Upper lobe of left lung (tissue), 6 donors: ENCODE results near the gene SLC39A13. TPM values are rescaled to one million over a fixed set of nuclear protein-coding genes. Genes with fewer than 3 reads are reported as not detected.

Experiments used
- ATAC-seq, 2 donors: fragments of 200-7000 bp; cut with Tn5 transposase; one replicate each; pipeline ENCODE4 v1.9.1; 2022; ENCODE audit warnings: mild to moderate bottlenecking in 2 of 2, moderate library complexity in 2 of 2; ENCODE audit not compliant: low FRiP score in 2 of 2
- DNase-seq, 2 donors: peaks; one replicate each; pipeline ENCODE4 v3.0.0-alpha.2; 2019 to 2020
- H3K27ac ChIP-seq, 4 donors: fragments of 200-600 bp; sonication (generic); one replicate each; pipeline ENCODE4 v1.5.1; 2016 to 2019
- H3K27me3 ChIP-seq, 4 donors: fragments of 200-600 bp; sonication (generic); one replicate each; pipeline ENCODE4 v1.5.1; 2017 to 2019
- H3K36me3 ChIP-seq, 4 donors: fragments of 200-600 bp; sonication (generic); one replicate each; pipeline ENCODE4 v1.5.1; 2016 to 2019
- H3K4me1 ChIP-seq, 4 donors: fragments of 200-600 bp; sonication (generic); one replicate each; pipeline ENCODE4 v1.5.1; 2018 to 2019
- H3K4me3 ChIP-seq, 4 donors: fragments of 200-600 bp; sonication (generic); one replicate each; pipeline ENCODE4 v1.5.1; 2017 to 2019; ENCODE audit warnings: mild to moderate bottlenecking in 2 of 4, moderate library complexity in 1 of 4
- H3K9me3 ChIP-seq, 4 donors: fragments of 200-600 bp; sonication (generic); one replicate each; pipeline ENCODE4 v1.5.1; 2018 to 2019
- EP300 ChIP-seq, 4 donors: sonication (generic); formaldehyde crosslinking; IDR thresholded peaks; one replicate each; pipeline ENCODE4 v1.5.1; 2017; ENCODE audit warnings: antibody characterized with exemption in 4 of 4, control low read depth in 2 of 4
- POLR2A ChIP-seq, 4 donors: fragments of 450-650 bp; IDR thresholded peaks; one replicate each; pipeline ENCODE4 v1.5.1; 2016 to 2017; ENCODE audit warnings: antibody characterized with exemption in 4 of 4, mild to moderate bottlenecking in 2 of 4
- POLR2AphosphoS5 ChIP-seq, 2 donors: sonication (generic); formaldehyde crosslinking; IDR thresholded peaks; one replicate each; pipeline ENCODE4 v1.5.1; 2017; ENCODE audit warnings: antibody characterized with exemption in 2 of 2
- WGBS, 2 donors: methylation state at CpG; one replicate each; pipeline ENCODE4 v1.1.5; 2017 to 2018; 5-methylcytosine and 5-hydroxymethylcytosine counted together
- total RNA-seq, 6 donors: library from RNA; depleted of rRNA in 4 of 6; stranded (reverse); fragments of >200 nt in 4 of 6; gene quantifications; one replicate each; pipeline versions ENCODE4 v1.1.0 to v1.2.1, GENCODE V29; 2016 to 2021
- TF ChIP-seq, protein P1 (sequence below), 6 experiments: fragments of 450-650 bp in 4 of 6; fragments of 200-600 bp in 2 of 6; sonication (generic) in 2 of 6; IDR thresholded peaks; one replicate each; pipeline ENCODE4 v1.5.1; 2016 to 2019; ENCODE audit warnings: antibody characterized with exemption in 6 of 6
- donor health status: DM: no; HTN: no; CAD: no; lungs with moderate emphysema.
- donor health status: DM: no; HTN: yes; CAD: no; lungs with severe emphysema.

SLC39A13 gene
- total RNA-seq, 6 donors from 2014 or later = 47.9 to 98.8 (median 62.8) TPM

GRCh38 chr11:47391711-47392432 lies 16.5 kb upstream of the SLC39A13 start:
- Histone ChIP-seq H3K27ac (peak overlapping the region; percentile 94 to 97 (median 95)), H3K4me3 (no peak overlapping the region), H3K9me3 (no peaks in the 10 kb centered on the region), H3K36me3 (no peaks in the 10 kb centered on the region), H3K4me1 (peaks cover 20 to 43% (median 41%) of the 10 kb centered on the region in 4 donors), H3K27me3 (no peaks in the 10 kb centered on the region)
- TF ChIP-seq POLR2AphosphoS5 (IDR thresholded peaks at IDR 0.05) = no peak
- TF ChIP-seq POLR2A (IDR thresholded peaks at IDR 0.05) = no peak
- TF ChIP-seq, protein P1, sequence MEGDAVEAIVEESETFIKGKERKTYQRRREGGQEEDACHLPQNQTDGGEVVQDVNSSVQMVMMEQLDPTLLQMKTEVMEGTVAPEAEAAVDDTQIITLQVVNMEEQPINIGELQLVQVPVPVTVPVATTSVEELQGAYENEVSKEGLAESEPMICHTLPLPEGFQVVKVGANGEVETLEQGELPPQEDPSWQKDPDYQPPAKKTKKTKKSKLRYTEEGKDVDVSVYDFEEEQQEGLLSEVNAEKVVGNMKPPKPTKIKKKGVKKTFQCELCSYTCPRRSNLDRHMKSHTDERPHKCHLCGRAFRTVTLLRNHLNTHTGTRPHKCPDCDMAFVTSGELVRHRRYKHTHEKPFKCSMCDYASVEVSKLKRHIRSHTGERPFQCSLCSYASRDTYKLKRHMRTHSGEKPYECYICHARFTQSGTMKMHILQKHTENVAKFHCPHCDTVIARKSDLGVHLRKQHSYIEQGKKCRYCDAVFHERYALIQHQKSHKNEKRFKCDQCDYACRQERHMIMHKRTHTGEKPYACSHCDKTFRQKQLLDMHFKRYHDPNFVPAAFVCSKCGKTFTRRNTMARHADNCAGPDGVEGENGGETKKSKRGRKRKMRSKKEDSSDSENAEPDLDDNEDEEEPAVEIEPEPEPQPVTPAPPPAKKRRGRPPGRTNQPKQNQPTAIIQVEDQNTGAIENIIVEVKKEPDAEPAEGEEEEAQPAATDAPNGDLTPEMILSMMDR (IDR thresholded peaks at IDR 0.05) = no peak
- no peak for TF ChIP-seq EP300 (IDR thresholded peaks at IDR 0.05)
- WGBS, 2 donors = 82 to 85% methylated on average over 10 to 16 of the region's 16 CpGs
- no peak for DNase-seq
- no peak for ATAC-seq

- ATAC-seq (no peak), DNase-seq (no peak)
- TF ChIP-seq, protein P1 (IDR thresholded peaks at IDR 0.05) = no peak
- no peak for TF ChIP-seq POLR2AphosphoS5 (IDR thresholded peaks at IDR 0.05)
- no peak for TF ChIP-seq POLR2A (IDR thresholded peaks at IDR 0.05)
- TF ChIP-seq EP300 (IDR thresholded peaks at IDR 0.05) = no peak
- Histone ChIP-seq H3K27ac (peak overlapping the region; percentile 94 to 97 (median 95)), H3K36me3 (no peaks in the 10 kb centered on the region), H3K27me3 (no peaks in the 10 kb centered on the region), H3K9me3 (no peaks in the 10 kb centered on the region), H3K4me3 (no peak overlapping the region), H3K4me1 (peaks cover 20 to 43% (median 41%) of the 10 kb centered on the region in 4 donors)
- WGBS, 2 donors = 67 to 76% methylated on average over 8 to 14 of the region's 14 CpGs
Measured at GRCh38 chr11:47392546-47393162, 15.7 kb upstream of the SLC39A13 start.

DNA sequence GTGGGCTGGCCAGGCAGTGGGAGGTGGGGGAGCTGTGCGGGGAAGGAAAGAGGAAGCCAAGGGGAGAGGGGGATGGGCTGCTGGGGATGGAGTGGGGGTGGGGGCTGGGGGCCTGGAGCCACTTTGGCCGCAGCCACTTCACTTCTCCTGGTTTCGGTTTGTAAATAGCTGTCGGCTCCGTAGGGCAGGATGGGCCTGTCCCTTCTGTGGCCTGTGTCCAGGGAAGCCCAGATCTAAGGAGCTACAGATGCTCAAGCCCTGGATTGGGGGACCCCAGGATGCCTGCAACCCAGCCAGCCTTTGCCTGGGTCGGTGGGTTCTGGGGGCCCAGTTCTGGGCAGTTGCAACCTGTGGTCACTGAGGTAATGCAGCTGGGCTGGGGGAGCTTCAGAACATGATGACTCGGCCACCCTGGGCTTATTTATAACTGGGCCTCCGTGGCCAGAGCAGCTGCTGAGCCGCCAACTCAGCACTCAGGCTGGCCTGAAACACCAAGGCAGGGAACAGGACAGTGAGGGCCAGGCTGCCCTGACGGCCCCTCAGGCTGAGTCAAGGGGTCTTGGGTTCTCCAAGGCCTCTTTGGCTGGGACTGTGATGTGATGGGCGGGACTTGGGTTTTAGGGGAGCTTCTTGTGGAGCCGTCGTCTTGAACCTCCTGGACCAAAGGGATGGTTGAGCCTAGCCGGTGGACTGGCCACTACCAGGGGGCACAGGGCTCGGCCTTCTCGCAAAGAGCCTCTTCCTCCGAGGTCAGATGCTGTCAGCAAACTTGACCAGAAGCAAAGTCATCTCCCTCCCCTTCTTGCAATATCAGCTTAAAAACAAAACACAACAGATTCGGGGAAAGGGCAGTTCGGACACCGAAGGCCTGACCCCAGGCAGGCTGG lies 15.0 kb upstream of the SLC39A13 start:
- DNase-seq (peak; percentile 64 to 68), ATAC-seq (peak; percentile 26 to 42)
- Histone ChIP-seq H3K36me3 (no peaks in the 10 kb centered on the region), H3K27me3 (no peaks in the 10 kb centered on the region), H3K27ac (peak overlapping the region; percentile 94 to 97 (median 95)), H3K4me3 (no peak overlapping the region), H3K9me3 (no peaks in the 10 kb centered on the region), H3K4me1 (peaks cover 20 to 43% (median 41%) of the 10 kb centered on the region in 4 donors)
- 20 to 50% methylated on average over 5 to 20 of the region's 20 CpGs for WGBS, 2 donors
- TF ChIP-seq EP300 (IDR thresholded peaks at IDR 0.05) (no peak), POLR2AphosphoS5 (IDR thresholded peaks at IDR 0.05) (no peak), POLR2A (IDR thresholded peaks at IDR 0.05) (peak in 1 of 4 donors; percentile 16)
- TF ChIP-seq, protein P1 (IDR thresholded peaks at IDR 0.05) = no peak

DNA sequence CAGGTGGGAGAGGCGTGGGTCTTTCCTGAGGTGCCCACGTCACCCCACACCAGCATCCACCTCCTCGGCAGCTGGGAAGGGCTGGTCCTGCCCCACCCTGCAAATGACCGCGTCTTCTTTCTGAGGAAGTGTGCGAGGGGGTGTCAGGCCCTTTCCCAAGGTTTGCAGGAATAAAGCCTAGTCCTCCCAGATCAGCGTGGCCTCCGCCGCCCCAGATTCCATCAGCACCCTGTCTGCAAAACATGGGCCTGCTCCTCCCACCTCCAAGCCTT lies 14.4 kb upstream of the SLC39A13 start:
- Histone ChIP-seq H3K27ac (peak overlapping the region; percentile 94 to 97 (median 95)), H3K27me3 (no peaks in the 10 kb centered on the region), H3K4me3 (peak overlapping the region in 1 of 4 donors; percentile 30), H3K4me1 (peaks cover 20 to 43% (median 39%) of the 10 kb centered on the region in 4 donors), H3K36me3 (no peaks in the 10 kb centered on the region), H3K9me3 (no peaks in the 10 kb centered on the region)
- 67 to 90% methylated on average over 3 to 9 of the region's 9 CpGs for WGBS, 2 donors
- no peak for TF ChIP-seq POLR2A (IDR thresholded peaks at IDR 0.05)
- TF ChIP-seq EP300 (IDR thresholded peaks at IDR 0.05) = no peak
- TF ChIP-seq, protein P1 (IDR thresholded peaks at IDR 0.05) = no peak
- no peak for TF ChIP-seq POLR2AphosphoS5 (IDR thresholded peaks at IDR 0.05)
- ATAC-seq = peak; percentile 35 to 44
- peak; percentile 47 to 56 for DNase-seq
